ENCODE data around the gene P2RY2. TPM values are rescaled to one million over a fixed set of nuclear protein-coding genes. Genes with fewer than 3 reads are reported as not detected.

P2RY2 gene
- polyA plus RNA-seq, 1 donor from 2014 or later, result not detected

DNA sequence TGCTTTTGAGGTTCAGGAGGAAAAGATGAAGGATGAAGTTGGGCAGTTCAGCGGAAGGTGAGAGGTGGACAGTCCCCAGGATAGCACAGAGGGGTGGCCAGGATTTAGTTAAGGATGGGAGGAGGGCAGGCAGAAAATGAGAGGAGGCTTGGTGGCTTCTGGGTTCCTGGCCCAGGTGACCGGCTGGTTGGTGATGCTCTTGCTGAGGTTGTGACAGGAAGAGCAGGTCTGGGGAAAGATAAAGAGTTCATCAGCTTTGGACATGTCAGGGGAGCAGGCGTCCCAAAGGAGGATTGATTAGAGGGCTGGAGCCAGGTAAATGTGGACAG, 27.6 kb upstream of the P2RY2 start:
- no peaks in the 10 kb centered on the region for H3K27me3 ChIP-seq (ENCODE audit: insufficient read depth, low read depth, low read length)
- H3F3A ChIP-seq (ENCODE audit: insufficient read depth, low read length, poor library complexity, severe bottlenecking), result no peaks in the 10 kb centered on the region
- H3K9me2 ChIP-seq (ENCODE audit: insufficient read depth, low read length), result no peaks in the 10 kb centered on the region
- H3K9ac ChIP-seq (ENCODE audit: low read length), result no peak overlapping the region
- no peak overlapping the region for H3K4me2 ChIP-seq (ENCODE audit: low read length)
- H3K9me3 ChIP-seq (ENCODE audit: low read length), result no peaks in the 10 kb centered on the region
- no peaks in the 10 kb centered on the region for H4K20me1 ChIP-seq (ENCODE audit: insufficient read depth)
- H3K79me2 ChIP-seq (replicated peaks; ENCODE audit: insufficient read depth, low read length), result no peaks in the 10 kb centered on the region
- no peaks in the 10 kb centered on the region for H3K36me3 ChIP-seq (ENCODE audit: insufficient read depth, low read length)
- TF ChIP-seq POLR2AphosphoS5 (IDR thresholded peaks at IDR 0.05) (no peak), SMC3 (conservative IDR thresholded peaks at IDR 0.05; ENCODE audit: poor library complexity) (no peak), TAF1 (IDR thresholded peaks at IDR 0.05; ENCODE audit: low read depth) (no peak), EZH2 (IDR thresholded peaks at IDR 0.05; ENCODE audit: borderline replicate concordance, insufficient read depth, low read length, poor library complexity, severe bottlenecking) (no peak), RAD21 (conservative IDR thresholded peaks at IDR 0.05) (no peak), MXI1 (conservative IDR thresholded peaks at IDR 0.05; ENCODE audit: poor library complexity, severe bottlenecking) (no peak), EP300 (conservative IDR thresholded peaks at IDR 0.05; ENCODE audit: poor library complexity, severe bottlenecking) (no peak)
- TF ChIP-seq, protein P1, sequence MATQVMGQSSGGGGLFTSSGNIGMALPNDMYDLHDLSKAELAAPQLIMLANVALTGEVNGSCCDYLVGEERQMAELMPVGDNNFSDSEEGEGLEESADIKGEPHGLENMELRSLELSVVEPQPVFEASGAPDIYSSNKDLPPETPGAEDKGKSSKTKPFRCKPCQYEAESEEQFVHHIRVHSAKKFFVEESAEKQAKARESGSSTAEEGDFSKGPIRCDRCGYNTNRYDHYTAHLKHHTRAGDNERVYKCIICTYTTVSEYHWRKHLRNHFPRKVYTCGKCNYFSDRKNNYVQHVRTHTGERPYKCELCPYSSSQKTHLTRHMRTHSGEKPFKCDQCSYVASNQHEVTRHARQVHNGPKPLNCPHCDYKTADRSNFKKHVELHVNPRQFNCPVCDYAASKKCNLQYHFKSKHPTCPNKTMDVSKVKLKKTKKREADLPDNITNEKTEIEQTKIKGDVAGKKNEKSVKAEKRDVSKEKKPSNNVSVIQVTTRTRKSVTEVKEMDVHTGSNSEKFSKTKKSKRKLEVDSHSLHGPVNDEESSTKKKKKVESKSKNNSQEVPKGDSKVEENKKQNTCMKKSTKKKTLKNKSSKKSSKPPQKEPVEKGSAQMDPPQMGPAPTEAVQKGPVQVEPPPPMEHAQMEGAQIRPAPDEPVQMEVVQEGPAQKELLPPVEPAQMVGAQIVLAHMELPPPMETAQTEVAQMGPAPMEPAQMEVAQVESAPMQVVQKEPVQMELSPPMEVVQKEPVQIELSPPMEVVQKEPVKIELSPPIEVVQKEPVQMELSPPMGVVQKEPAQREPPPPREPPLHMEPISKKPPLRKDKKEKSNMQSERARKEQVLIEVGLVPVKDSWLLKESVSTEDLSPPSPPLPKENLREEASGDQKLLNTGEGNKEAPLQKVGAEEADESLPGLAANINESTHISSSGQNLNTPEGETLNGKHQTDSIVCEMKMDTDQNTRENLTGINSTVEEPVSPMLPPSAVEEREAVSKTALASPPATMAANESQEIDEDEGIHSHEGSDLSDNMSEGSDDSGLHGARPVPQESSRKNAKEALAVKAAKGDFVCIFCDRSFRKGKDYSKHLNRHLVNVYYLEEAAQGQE (IDR thresholded peaks at IDR 0.05; ENCODE audit: borderline replicate concordance), result no peak
- TF ChIP-seq, protein P2, sequence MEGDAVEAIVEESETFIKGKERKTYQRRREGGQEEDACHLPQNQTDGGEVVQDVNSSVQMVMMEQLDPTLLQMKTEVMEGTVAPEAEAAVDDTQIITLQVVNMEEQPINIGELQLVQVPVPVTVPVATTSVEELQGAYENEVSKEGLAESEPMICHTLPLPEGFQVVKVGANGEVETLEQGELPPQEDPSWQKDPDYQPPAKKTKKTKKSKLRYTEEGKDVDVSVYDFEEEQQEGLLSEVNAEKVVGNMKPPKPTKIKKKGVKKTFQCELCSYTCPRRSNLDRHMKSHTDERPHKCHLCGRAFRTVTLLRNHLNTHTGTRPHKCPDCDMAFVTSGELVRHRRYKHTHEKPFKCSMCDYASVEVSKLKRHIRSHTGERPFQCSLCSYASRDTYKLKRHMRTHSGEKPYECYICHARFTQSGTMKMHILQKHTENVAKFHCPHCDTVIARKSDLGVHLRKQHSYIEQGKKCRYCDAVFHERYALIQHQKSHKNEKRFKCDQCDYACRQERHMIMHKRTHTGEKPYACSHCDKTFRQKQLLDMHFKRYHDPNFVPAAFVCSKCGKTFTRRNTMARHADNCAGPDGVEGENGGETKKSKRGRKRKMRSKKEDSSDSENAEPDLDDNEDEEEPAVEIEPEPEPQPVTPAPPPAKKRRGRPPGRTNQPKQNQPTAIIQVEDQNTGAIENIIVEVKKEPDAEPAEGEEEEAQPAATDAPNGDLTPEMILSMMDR (IDR thresholded peaks at IDR 0.05; ENCODE audit: poor library complexity, severe bottlenecking), result no peak
- no peak overlapping the region for H3K4me3 ChIP-seq (ENCODE audit: low read length)
- no peak overlapping the region for H2AFZ ChIP-seq (ENCODE audit: low read depth, low read length)
- no peak overlapping the region for H3K27ac ChIP-seq (ENCODE audit: low read length)

DNA sequence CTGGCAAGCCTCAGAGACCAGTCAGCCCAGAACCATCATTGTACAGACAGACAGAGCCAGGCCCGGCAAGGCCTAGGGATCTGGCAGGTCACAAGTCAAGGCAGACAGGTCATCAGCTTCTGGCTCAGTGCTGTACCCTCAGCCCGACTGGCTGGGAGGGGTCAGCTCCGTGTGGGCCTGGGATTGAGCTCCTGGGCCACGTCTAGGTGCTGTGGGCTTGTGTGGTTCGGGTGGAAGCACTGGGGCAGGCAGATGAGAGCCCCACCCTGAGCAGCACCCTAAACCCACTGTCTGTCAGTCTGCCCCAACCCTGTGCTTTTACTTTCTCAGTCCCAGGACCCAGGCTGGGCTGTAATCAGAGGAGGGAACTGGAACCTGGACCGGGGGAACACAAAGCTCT, 26.9 kb upstream of the P2RY2 start:
- Histone ChIP-seq H2AFZ (ENCODE audit: low read depth, low read length) (no peak overlapping the region), H3K36me3 (ENCODE audit: insufficient read depth, low read length) (no peaks in the 10 kb centered on the region), H3K79me2 (replicated peaks; ENCODE audit: insufficient read depth, low read length) (no peaks in the 10 kb centered on the region), H3K27ac (ENCODE audit: low read length) (no peak overlapping the region), H3K4me3 (ENCODE audit: low read length) (no peak overlapping the region), H4K20me1 (ENCODE audit: insufficient read depth) (no peaks in the 10 kb centered on the region), H3K9me2 (ENCODE audit: insufficient read depth, low read length) (no peaks in the 10 kb centered on the region), H3K27me3 (ENCODE audit: insufficient read depth, low read depth, low read length) (no peaks in the 10 kb centered on the region), H3K9me3 (ENCODE audit: low read length) (no peaks in the 10 kb centered on the region), H3K9ac (ENCODE audit: low read length) (no peak overlapping the region), H3K4me2 (ENCODE audit: low read length) (no peak overlapping the region), H3F3A (ENCODE audit: insufficient read depth, low read length, poor library complexity, severe bottlenecking) (no peaks in the 10 kb centered on the region)
- TF ChIP-seq, protein P1 (IDR thresholded peaks at IDR 0.05; ENCODE audit: borderline replicate concordance), result no peak
- no peak for TF ChIP-seq MXI1 (conservative IDR thresholded peaks at IDR 0.05; ENCODE audit: poor library complexity, severe bottlenecking)
- no peak for TF ChIP-seq EP300 (conservative IDR thresholded peaks at IDR 0.05; ENCODE audit: poor library complexity, severe bottlenecking)
- TF ChIP-seq RAD21 (conservative IDR thresholded peaks at IDR 0.05), result no peak
- TF ChIP-seq, protein P2 (IDR thresholded peaks at IDR 0.05; ENCODE audit: poor library complexity, severe bottlenecking), result no peak
- TF ChIP-seq EZH2 (IDR thresholded peaks at IDR 0.05; ENCODE audit: borderline replicate concordance, insufficient read depth, low read length, poor library complexity, severe bottlenecking), result no peak
- no peak for TF ChIP-seq POLR2AphosphoS5 (IDR thresholded peaks at IDR 0.05)
